Panc1 (cell line): Measurements from ENCODE around the gene HEMK1. TPM values are rescaled to one million over a fixed set of nuclear protein-coding genes. Genes with fewer than 3 reads are reported as not detected.

Experiments
- ATAC-seq: fragments of 200-7000 bp; cut with Tn5 transposase; 2 replicates; pipeline ENCODE4 v1.9.1; 2020; ENCODE audit warnings: mild to moderate bottlenecking, moderate library complexity
- BruUV-seq: library from RNA; stranded (reverse); fragments of 400-500 nt; replicated peaks from 2 replicates; lab custom pipeline; 2021; lab: Mats Ljungman, UMichigan
- CTCF ChIA-PET: fragments of 300-600 bp; sonication (Branson Sonifier 250); formaldehyde crosslinking; loops from one replicate; lab custom pipeline; 2022; ENCODE audit warnings: antibody characterized with exemption; lab: Charles Lee
- POLR2A ChIA-PET: fragments of 300-600 bp; sonication (Branson Sonifier 250); formaldehyde crosslinking; loops from one replicate; lab custom pipeline; 2022; ENCODE audit warnings: antibody characterized with exemption; lab: Charles Lee
- DNase-seq: peaks from one replicate; pipeline ENCODE4 v3.0.0-alpha.2; 2010; ENCODE audit warnings: low read depth, low spot score
- H3K27ac ChIP-seq: 2 replicates; pipeline ENCODE4 v1.5.1; 2011; ENCODE audit warnings: mild to moderate bottlenecking, low read length, inconsistent platforms
- H3K27me3 ChIP-seq: fragments of 200-500 bp; sonication (Bioruptor generic); 2 replicates; pipeline ENCODE4 v1.6.0; 2014; ENCODE audit warnings: low read length, inconsistent platforms; ENCODE audit not compliant: control insufficient read depth, insufficient read depth
- H3K36me3 ChIP-seq: fragments of 200-500 bp; sonication (Bioruptor generic); 2 replicates; pipeline ENCODE4 v1.5.1; 2014; ENCODE audit warnings: inconsistent platforms, mild to moderate bottlenecking, low read length, moderate library complexity; ENCODE audit not compliant: control insufficient read depth, insufficient read depth
- H3K4me1 ChIP-seq: 2 replicates; pipeline ENCODE4 v1.5.1; 2011; ENCODE audit warnings: inconsistent platforms, mild to moderate bottlenecking, low read length, moderate library complexity; ENCODE audit not compliant: control insufficient read depth, insufficient read depth
- H3K4me3 ChIP-seq, 2 experiments: 2 replicates each; pipeline ENCODE4 v1.5.1; 2011 to 2012; ENCODE audit warnings: low read depth in 2 of 2, low read length in 2 of 2, mild to moderate bottlenecking in 2 of 2, inconsistent platforms in 1 of 2, moderate library complexity in 1 of 2
- H3K9me3 ChIP-seq: fragments of 200-500 bp; sonication (Bioruptor generic); 2 replicates; pipeline ENCODE4 v1.5.1; 2014; ENCODE audit warnings: low read depth, mild to moderate bottlenecking, inconsistent platforms, low read length, moderate library complexity; ENCODE audit not compliant: control insufficient read depth, insufficient read depth
- CTCF ChIP-seq: fragments of 450-650 bp; IDR thresholded peaks from 2 replicates; pipeline ENCODE4 v1.5.1; 2017; ENCODE audit warnings: mild to moderate bottlenecking
- POLR2AphosphoS5 ChIP-seq: IDR thresholded peaks from 2 replicates; pipeline ENCODE4 v1.6.1; 2012; ENCODE audit warnings: mild to moderate bottlenecking, low read depth, low read length, moderate library complexity
- REST ChIP-seq, 2 experiments: IDR thresholded peaks; 2 replicates each; pipeline ENCODE4 v1.6.1; 2011 to 2012; ENCODE audit warnings: low read depth in 2 of 2, control low read depth in 1 of 2, low read length in 1 of 2, mild to moderate bottlenecking in 1 of 2, moderate library complexity in 1 of 2; ENCODE audit not compliant: insufficient read depth in 1 of 2
- SIN3A ChIP-seq: IDR thresholded peaks from 2 replicates; pipeline ENCODE4 v1.6.1; 2012; ENCODE audit warnings: low read depth, mild to moderate bottlenecking, low read length, moderate library complexity, borderline replicate concordance; ENCODE audit not compliant: insufficient read depth
- TCF7L2 ChIP-seq: IDR thresholded peaks from 2 replicates; pipeline ENCODE4 v1.6.1; 2011; ENCODE audit warnings: mild to moderate bottlenecking, low read depth, low read length, inconsistent platforms
- in situ Hi-C: cut with HindIII; loops from 2 replicates; pipeline ENCODE4 v1.10.0; 2016; ENCODE audit warnings: low sequenced_read_pairs, low pct_unique_long_range_greater_than_20kb
- intact Hi-C: fragments of 100-400 bp; cut with micrococcal nuclease; formaldehyde crosslinking; loops from one replicate; pipeline ENCODE4 v1.10.0; 2022; ENCODE audit not compliant: unreplicated experiment
- total RNA-seq: library from RNA; stranded (reverse); gene quantifications from one replicate; pipeline ENCODE4 v1.2.1, GENCODE V29; 2021; ENCODE audit not compliant: unreplicated experiment

The HEMK1 gene
- total RNA-seq, 1 experiment from 2014 or later, result 12.1 TPM

GRCh38 chr3:50537421-50538129 is 31.7 kb upstream of the HEMK1 start:
- H3K9me3 ChIP-seq, result no peaks in the 10 kb centered on the region
- TF ChIP-seq REST (IDR thresholded peaks at IDR 0.05; ENCODE audit: insufficient read depth in 1 of 2, low read depth in 2 of 2, low read length in 1 of 2) (no peak), POLR2AphosphoS5 (no peak), CTCF (no peak), TCF7L2 (no peak), SIN3A (no peak)
- BruUV-seq, result no TSS peak
- no peak for ATAC-seq
- ChIA-PET CTCF (interaction anchor here (0.7 kb wide), 1 partner anchor 187 kb away, joined by 5 read pairs; no protein-coding TSS in a partner anchor), POLR2A (no interaction called here)
- H3K27me3 ChIP-seq, result no peaks in the 10 kb centered on the region
- H3K4me1 ChIP-seq, result no peaks in the 10 kb centered on the region
- no peaks in the 10 kb centered on the region for H3K36me3 ChIP-seq
- no peak for DNase-seq
- in situ Hi-C loops (no loop called here), intact Hi-C loops (no loop called here)
- H3K4me3 ChIP-seq, result no peak overlapping the region
- H3K27ac ChIP-seq, result no peak overlapping the region

- TF ChIP-seq REST (IDR thresholded peaks at IDR 0.05; ENCODE audit: insufficient read depth in 1 of 2, low read depth in 2 of 2, low read length in 1 of 2) (no peak), POLR2AphosphoS5 (no peak), SIN3A (no peak), TCF7L2 (no peak), CTCF (no peak)
- BruUV-seq, result no TSS peak
- no peaks in the 10 kb centered on the region for H3K27me3 ChIP-seq
- DNase-seq (no peak), ATAC-seq (no peak)
- no peaks in the 10 kb centered on the region for H3K9me3 ChIP-seq
- H3K27ac ChIP-seq, result no peak overlapping the region
- H3K36me3 ChIP-seq, result no peaks in the 10 kb centered on the region
- ChIA-PET CTCF (interaction anchor here (0.5 kb wide), 1 partner anchor 170 kb away, joined by 8 read pairs; no protein-coding TSS in a partner anchor), POLR2A (interaction anchor here (0.6 kb wide), 1 partner anchor 205 kb away, joined by 4 read pairs; no protein-coding TSS in a partner anchor)
- intact Hi-C loops, result loop anchor here (10.0 kb wide), 1 partner anchor 165 kb away; no protein-coding TSS in a partner anchor
- H3K4me1 ChIP-seq, result no peaks in the 10 kb centered on the region
- no peak overlapping the region for H3K4me3 ChIP-seq
- in situ Hi-C loops, result no loop called here
These were observed 29.7 kb upstream of the HEMK1 start for GRCh38 chr3:50539356-50540286.
